Measurements from ENCODE around the gene CARD11.

DNA sequence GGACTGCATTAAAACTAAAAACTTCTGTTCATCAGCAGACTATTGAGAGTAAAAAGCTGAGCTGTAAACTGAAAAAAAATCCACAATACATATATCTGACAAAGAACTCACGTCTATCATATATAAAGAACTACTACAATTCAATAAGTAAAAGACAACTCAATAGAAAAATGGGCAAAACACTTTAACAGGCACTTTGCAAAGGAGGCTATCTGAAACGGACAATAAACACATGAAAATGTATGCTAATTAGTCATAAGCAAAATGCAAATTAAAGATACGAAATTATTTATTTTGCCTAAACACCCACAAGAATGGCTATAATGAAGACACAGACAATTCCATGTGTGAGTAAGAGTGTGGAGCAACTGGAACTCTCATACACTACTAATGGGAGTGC, 18.1 kb downstream of the CARD11 start:
- TF ChIP-seq, protein P1, sequence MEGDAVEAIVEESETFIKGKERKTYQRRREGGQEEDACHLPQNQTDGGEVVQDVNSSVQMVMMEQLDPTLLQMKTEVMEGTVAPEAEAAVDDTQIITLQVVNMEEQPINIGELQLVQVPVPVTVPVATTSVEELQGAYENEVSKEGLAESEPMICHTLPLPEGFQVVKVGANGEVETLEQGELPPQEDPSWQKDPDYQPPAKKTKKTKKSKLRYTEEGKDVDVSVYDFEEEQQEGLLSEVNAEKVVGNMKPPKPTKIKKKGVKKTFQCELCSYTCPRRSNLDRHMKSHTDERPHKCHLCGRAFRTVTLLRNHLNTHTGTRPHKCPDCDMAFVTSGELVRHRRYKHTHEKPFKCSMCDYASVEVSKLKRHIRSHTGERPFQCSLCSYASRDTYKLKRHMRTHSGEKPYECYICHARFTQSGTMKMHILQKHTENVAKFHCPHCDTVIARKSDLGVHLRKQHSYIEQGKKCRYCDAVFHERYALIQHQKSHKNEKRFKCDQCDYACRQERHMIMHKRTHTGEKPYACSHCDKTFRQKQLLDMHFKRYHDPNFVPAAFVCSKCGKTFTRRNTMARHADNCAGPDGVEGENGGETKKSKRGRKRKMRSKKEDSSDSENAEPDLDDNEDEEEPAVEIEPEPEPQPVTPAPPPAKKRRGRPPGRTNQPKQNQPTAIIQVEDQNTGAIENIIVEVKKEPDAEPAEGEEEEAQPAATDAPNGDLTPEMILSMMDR (IDR thresholded peaks at IDR 0.05), result no peak
- no peak for TF ChIP-seq POLR2A (IDR thresholded peaks at IDR 0.05)

Measured in testis (tissue), 2 donors.